ENCODE results near the gene RNF39. TPM values are rescaled to one million over a fixed set of nuclear protein-coding genes. Genes with fewer than 3 reads are reported as not detected.

RNF39 gene
- total RNA-seq, 1 donor, result not detected

- Histone ChIP-seq H3K4me3 (ENCODE audit: insufficient read depth, low read length) (no peak overlapping the region), H3K4me1 (ENCODE audit: insufficient read depth, low read length) (no peaks in the 10 kb centered on the region), H2AFZ (ENCODE audit: low read length) (no peak overlapping the region), H3K36me3 (ENCODE audit: insufficient read depth, low read length) (no peaks in the 10 kb centered on the region), H4K20me1 (ENCODE audit: insufficient read depth, low read length) (no peaks in the 10 kb centered on the region), H3K27me3 (ENCODE audit: insufficient read depth, low read length) (peaks cover 83% of the 10 kb centered on the region), H3K27ac (ENCODE audit: low read depth, low read length) (no peak overlapping the region), H3K4me2 (ENCODE audit: insufficient read depth, low read length) (no peak overlapping the region), H3K9me3 (ENCODE audit: low read depth, low read length) (no peaks in the 10 kb centered on the region), H3K79me2 (ENCODE audit: insufficient read depth, low read length) (no peaks in the 10 kb centered on the region)
- no peak for TF ChIP-seq CTCF (IDR thresholded peaks at IDR 0.05; ENCODE audit: extremely low read depth, low read depth, low read length)
- no peak for DNase-seq (ENCODE audit: insufficient read length, low spot score, missing footprints)
These were observed 492 bp upstream of the RNF39 start for GRCh38 chr6:30075790-30076732.

GRCh38 chr6:30074331-30075093 lies 1.1 kb downstream of the RNF39 start:
- DNase-seq (ENCODE audit: insufficient read length, low spot score, missing footprints), result peak; percentile 68
- H3K9me3 ChIP-seq (ENCODE audit: low read depth, low read length), result no peaks in the 10 kb centered on the region
- H3K36me3 ChIP-seq (ENCODE audit: insufficient read depth, low read length), result peaks cover 4% of the 10 kb centered on the region
- no peak overlapping the region for H3K4me3 ChIP-seq (ENCODE audit: insufficient read depth, low read length)
- no peak overlapping the region for H2AFZ ChIP-seq (ENCODE audit: low read length)
- no peak for TF ChIP-seq CTCF (IDR thresholded peaks at IDR 0.05; ENCODE audit: extremely low read depth, low read depth, low read length)
- no peak overlapping the region for H3K4me2 ChIP-seq (ENCODE audit: insufficient read depth, low read length)
- no peaks in the 10 kb centered on the region for H3K79me2 ChIP-seq (ENCODE audit: insufficient read depth, low read length)
- no peak overlapping the region for H3K27ac ChIP-seq (ENCODE audit: low read depth, low read length)
- no peaks in the 10 kb centered on the region for H4K20me1 ChIP-seq (ENCODE audit: insufficient read depth, low read length)
- peaks cover 92% of the 10 kb centered on the region for H3K27me3 ChIP-seq (ENCODE audit: insufficient read depth, low read length)
- no peaks in the 10 kb centered on the region for H3K4me1 ChIP-seq (ENCODE audit: insufficient read depth, low read length)

- no peak overlapping the region for H3K4me3 ChIP-seq (ENCODE audit: insufficient read depth, low read length)
- no peaks in the 10 kb centered on the region for H4K20me1 ChIP-seq (ENCODE audit: insufficient read depth, low read length)
- DNase-seq (ENCODE audit: insufficient read length, low spot score, missing footprints), result no peak
- no peak overlapping the region for H2AFZ ChIP-seq (ENCODE audit: low read length)
- no peak overlapping the region for H3K27ac ChIP-seq (ENCODE audit: low read depth, low read length)
- no peaks in the 10 kb centered on the region for H3K79me2 ChIP-seq (ENCODE audit: insufficient read depth, low read length)
- no peak overlapping the region for H3K4me2 ChIP-seq (ENCODE audit: insufficient read depth, low read length)
- H3K9me3 ChIP-seq (ENCODE audit: low read depth, low read length), result no peaks in the 10 kb centered on the region
- peaks cover 8% of the 10 kb centered on the region for H3K36me3 ChIP-seq (ENCODE audit: insufficient read depth, low read length)
- no peaks in the 10 kb centered on the region for H3K4me1 ChIP-seq (ENCODE audit: insufficient read depth, low read length)
- no peak for TF ChIP-seq CTCF (IDR thresholded peaks at IDR 0.05; ENCODE audit: extremely low read depth, low read depth, low read length)
- H3K27me3 ChIP-seq (ENCODE audit: insufficient read depth, low read length), result peaks cover 83% of the 10 kb centered on the region
These were observed 1.9 kb downstream of the RNF39 start for GRCh38 chr6:30073489-30074235.

Data from osteoblast (primary cell).